HCT116 (cell line): ENCODE data around the gene PLXNC1.

Experiments used
- POLR2A ChIP-seq: IDR thresholded peaks from 2 replicates; pipeline ENCODE4 v1.7.0; 2011; ENCODE audit warnings: borderline replicate concordance; ENCODE audit not compliant: insufficient read depth, insufficient read length; ENCODE audit errors: extremely low read depth
- TF ChIP-seq, protein P1 (sequence below): IDR thresholded peaks from 2 replicates; pipeline ENCODE4 v1.6.1; 2012

DNA sequence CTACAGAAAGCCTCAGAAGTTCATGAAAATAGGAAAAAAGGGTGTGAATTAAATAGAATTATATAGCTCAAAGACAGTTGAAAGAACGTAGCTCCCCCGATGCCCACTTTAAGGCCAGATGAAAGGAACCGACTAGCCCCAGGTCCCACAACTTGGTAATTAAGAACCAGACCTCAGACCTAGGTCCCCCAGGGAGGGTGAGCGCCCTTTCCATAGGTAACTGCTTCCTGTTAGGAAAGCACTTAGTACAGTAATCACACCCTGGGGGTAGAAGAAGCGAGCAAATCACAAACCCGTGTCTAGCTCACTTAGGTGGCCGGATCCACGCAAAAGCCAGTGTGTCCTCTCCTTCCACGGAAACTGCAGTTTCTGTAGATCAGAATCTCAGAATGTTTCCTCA is 77.1 kb downstream of the PLXNC1 start:
- TF ChIP-seq, protein P1, sequence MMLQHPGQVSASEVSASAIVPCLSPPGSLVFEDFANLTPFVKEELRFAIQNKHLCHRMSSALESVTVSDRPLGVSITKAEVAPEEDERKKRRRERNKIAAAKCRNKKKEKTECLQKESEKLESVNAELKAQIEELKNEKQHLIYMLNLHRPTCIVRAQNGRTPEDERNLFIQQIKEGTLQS, result no peak
- TF ChIP-seq POLR2A, result no peak
